HEK293 (cell line): ENCODE data around the gene DPM1.

ENCODE experiments used
- CTCF ChIA-PET: fragments of 350-600 bp; formaldehyde crosslinking; extraction: SDS; loops from one replicate; lab custom pipeline; 2021; ENCODE audit warnings: antibody characterized with exemption; lab: Yijun Ruan, JAX
- POLR2A ChIA-PET: fragments of 300-600 bp; formaldehyde crosslinking; extraction: SDS; loops from one replicate; lab custom pipeline; 2020; ENCODE audit warnings: antibody characterized with exemption, inconsistent platforms; lab: Yijun Ruan, JAX
- H3K27ac ChIP-seq: fragments of 200-500 bp; sonication (Bioruptor generic); 2 replicates; pipeline ENCODE4 v1.5.1; 2014; ENCODE audit warnings: low read depth, low read length, control low read depth, inconsistent platforms; ENCODE audit errors: extremely low read depth
- H3K36me3 ChIP-seq, 2 experiments: fragments of 200-500 bp in 1 of 2; sonication (Bioruptor generic) in 1 of 2; 1 replicate in 1 of 2; 2 replicates in 1 of 2; pipeline ENCODE4 v1.5.1; 2014 to 2017; ENCODE audit warnings: inconsistent platforms in 2 of 2, low read length in 2 of 2; ENCODE audit not compliant: control insufficient read depth in 2 of 2, insufficient read depth in 1 of 2
- H3K4me1 ChIP-seq: fragments of 200-500 bp; sonication (Bioruptor generic); 2 replicates; pipeline ENCODE4 v1.5.1; 2014; ENCODE audit warnings: mild to moderate bottlenecking, low read length, inconsistent platforms; ENCODE audit not compliant: control insufficient read depth, insufficient read depth
- H3K4me3 ChIP-seq: 2 replicates; pipeline ENCODE4 v1.5.1; 2011; ENCODE audit warnings: low read depth, mild to moderate bottlenecking, control low read depth, low read length, moderate library complexity
- H3K9me3 ChIP-seq: fragments of 200-500 bp; sonication (Bioruptor generic); 2 replicates; pipeline ENCODE4 v1.5.1; 2014; ENCODE audit warnings: low read depth, low read length, inconsistent platforms; ENCODE audit not compliant: control insufficient read depth, insufficient read depth
- EGR2 ChIP-seq: fragments of 450-650 bp; formaldehyde crosslinking; IDR thresholded peaks from 2 replicates; pipeline ENCODE4 v1.5.1; 2016; ENCODE audit warnings: low read depth, missing biosample characterization, missing genetic modification characterization
- HOXD13 ChIP-seq: sonication (generic); formaldehyde crosslinking; IDR thresholded peaks from 2 replicates; pipeline ENCODE4 v1.8.0; 2022; ENCODE audit warnings: missing genetic modification reagents, borderline replicate concordance
- IKZF3 ChIP-seq: fragments of 450-650 bp; IDR thresholded peaks from 2 replicates; pipeline ENCODE4 v1.5.0; 2018; ENCODE audit warnings: missing biosample characterization, mild to moderate bottlenecking, missing genetic modification characterization, moderate library complexity
- MYNN ChIP-seq: fragments of 450-650 bp; formaldehyde crosslinking; IDR thresholded peaks from 2 replicates; pipeline ENCODE4 v1.5.1; 2016; ENCODE audit warnings: missing biosample characterization, missing genetic modification characterization, borderline replicate concordance
- TCF7L2 ChIP-seq: IDR thresholded peaks from 2 replicates; pipeline ENCODE4 v1.6.1; 2011; ENCODE audit warnings: low read depth, mild to moderate bottlenecking, inconsistent platforms, low read length, moderate library complexity, borderline replicate concordance
- TRIM28 ChIP-seq: IDR thresholded peaks from 2 replicates; pipeline ENCODE4 v1.6.1; 2011; ENCODE audit warnings: low read length, control low read depth, borderline replicate concordance
- ZBTB21 ChIP-seq: fragments of 450-650 bp; formaldehyde crosslinking; IDR thresholded peaks from 2 replicates; pipeline ENCODE4 v1.5.1; 2017; ENCODE audit warnings: missing biosample characterization, missing genetic modification characterization
- ZNF132 ChIP-seq: fragments of 450-650 bp; formaldehyde crosslinking; IDR thresholded peaks from 2 replicates; pipeline ENCODE4 v1.5.1; 2017; ENCODE audit warnings: missing biosample characterization, missing genetic modification characterization, borderline replicate concordance
- ZNF175 ChIP-seq: fragments of 450-650 bp; formaldehyde crosslinking; IDR thresholded peaks from 2 replicates; pipeline ENCODE4 v1.5.1; 2016; ENCODE audit warnings: missing biosample characterization, missing genetic modification characterization
- ZNF248 ChIP-seq: fragments of 450-650 bp; formaldehyde crosslinking; IDR thresholded peaks from 2 replicates; pipeline ENCODE4 v1.5.1; 2017; ENCODE audit warnings: missing biosample characterization, missing genetic modification characterization
- ZNF404 ChIP-seq: fragments of 450-650 bp; formaldehyde crosslinking; IDR thresholded peaks from 2 replicates; pipeline ENCODE4 v1.5.1; 2017; ENCODE audit warnings: missing biosample characterization, missing genetic modification characterization
- ZNF423 ChIP-seq: fragments of 450-650 bp; formaldehyde crosslinking; IDR thresholded peaks from 2 replicates; pipeline ENCODE4 v1.5.1; 2016; ENCODE audit warnings: missing biosample characterization, missing genetic modification characterization
- ZNF529 ChIP-seq: fragments of 450-650 bp; formaldehyde crosslinking; IDR thresholded peaks from 2 replicates; pipeline ENCODE4 v1.5.1; 2017; ENCODE audit warnings: missing genetic modification characterization, missing biosample characterization; ENCODE audit not compliant: insufficient replicate concordance
- ZNF544 ChIP-seq: fragments of 450-650 bp; formaldehyde crosslinking; IDR thresholded peaks from 2 replicates; pipeline ENCODE4 v1.5.0; 2017; ENCODE audit warnings: missing biosample characterization, missing genetic modification characterization
- ZNF558 ChIP-seq: fragments of 450-650 bp; formaldehyde crosslinking; IDR thresholded peaks from 2 replicates; pipeline ENCODE4 v1.5.1; 2016; ENCODE audit warnings: missing biosample characterization, missing genetic modification characterization
- ZNF654 ChIP-seq: fragments of 450-650 bp; formaldehyde crosslinking; IDR thresholded peaks from 2 replicates; pipeline ENCODE4 v1.5.1; 2016; ENCODE audit warnings: low read depth, missing biosample characterization, missing genetic modification characterization
- ZXDB ChIP-seq: fragments of 450-650 bp; formaldehyde crosslinking; IDR thresholded peaks from 2 replicates; pipeline ENCODE4 v1.5.1; 2016; ENCODE audit warnings: missing biosample characterization, missing genetic modification characterization
- TF ChIP-seq, protein P1 (sequence below): fragments of 450-650 bp; formaldehyde crosslinking; IDR thresholded peaks from 2 replicates; pipeline ENCODE4 v1.5.1; 2016; ENCODE audit warnings: missing biosample characterization, missing genetic modification characterization
- TF ChIP-seq, protein P2 (sequence below): fragments of 450-650 bp; formaldehyde crosslinking; IDR thresholded peaks from 2 replicates; pipeline ENCODE4 v1.5.1; 2016; ENCODE audit warnings: missing biosample characterization, missing genetic modification characterization, borderline replicate concordance
- TF ChIP-seq, protein P3 (sequence below): fragments of 450-650 bp; formaldehyde crosslinking; IDR thresholded peaks from 2 replicates; pipeline ENCODE4 v1.5.1; 2016; ENCODE audit warnings: missing biosample characterization, missing genetic modification characterization

Gene DPM1

DNA sequence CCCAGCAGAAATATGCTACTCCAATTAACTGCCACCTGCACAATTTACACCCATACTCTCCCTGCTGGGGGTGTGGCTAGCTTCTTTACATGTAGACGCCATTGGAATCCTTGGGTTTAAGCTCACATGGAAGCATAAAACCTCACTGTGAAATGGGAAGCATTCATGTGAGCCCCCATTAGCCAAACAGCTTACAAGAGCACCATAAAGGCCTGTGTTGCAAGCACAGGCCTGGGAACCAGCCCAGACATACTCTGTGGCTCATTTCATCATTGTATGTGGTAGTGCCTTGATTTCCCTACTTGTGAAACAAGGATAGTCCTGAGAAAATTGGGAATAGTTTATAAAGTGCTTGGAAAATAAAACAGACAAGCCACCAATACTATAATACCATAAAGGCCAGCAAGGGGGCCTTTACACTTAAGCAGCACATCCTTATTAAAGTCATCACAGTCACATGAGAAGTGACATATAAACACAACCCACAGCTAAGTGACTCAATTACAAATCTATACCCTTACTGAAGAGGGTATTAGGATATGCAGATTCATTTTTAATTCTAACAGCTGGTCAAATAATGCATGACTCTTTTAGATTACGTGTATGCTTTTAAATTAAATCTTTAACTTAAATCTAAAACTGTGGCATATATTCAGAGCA, 33.9 kb downstream of the DPM1 start:
- H3K4me3 ChIP-seq, result no peak overlapping the region
- peaks cover 9% of the 10 kb centered on the region for H3K4me1 ChIP-seq
- H3K27ac ChIP-seq, result no peak overlapping the region
- H3K36me3 ChIP-seq, result peaks cover 10 to 84% of the 10 kb centered on the region in 2 experiments
- TF ChIP-seq ZNF423 (no peak), ZNF654 (no peak), ZNF248 (tag by site-specific recombination) (no peak), EGR2 (tag by site-specific recombination) (no peak), HOXD13 (CRISPR knock-in tag) (no peak), ZBTB21 (tag by site-specific recombination) (no peak), ZNF175 (no peak), ZNF544 (tag by site-specific recombination) (no peak), ZNF558 (no peak), ZNF404 (tag by site-specific recombination) (no peak), TCF7L2 (no peak), ZNF132 (tag by site-specific recombination) (no peak), ZNF529 (no peak), IKZF3 (tag by site-specific recombination) (no peak), ZXDB (tag by site-specific recombination) (no peak), TRIM28 (no peak), MYNN (tag by site-specific recombination) (no peak)
- TF ChIP-seq, protein P1, sequence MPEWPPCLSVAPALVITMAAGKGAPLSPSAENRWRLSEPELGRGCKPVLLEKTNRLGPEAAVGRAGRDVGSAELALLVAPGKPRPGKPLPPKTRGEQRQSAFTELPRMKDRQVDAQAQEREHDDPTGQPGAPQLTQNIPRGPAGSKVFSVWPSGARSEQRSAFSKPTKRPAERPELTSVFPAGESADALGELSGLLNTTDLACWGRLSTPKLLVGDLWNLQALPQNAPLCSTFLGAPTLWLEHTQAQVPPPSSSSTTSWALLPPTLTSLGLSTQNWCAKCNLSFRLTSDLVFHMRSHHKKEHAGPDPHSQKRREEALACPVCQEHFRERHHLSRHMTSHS (tag by site-specific recombination), result no peak
- TF ChIP-seq, protein P2, sequence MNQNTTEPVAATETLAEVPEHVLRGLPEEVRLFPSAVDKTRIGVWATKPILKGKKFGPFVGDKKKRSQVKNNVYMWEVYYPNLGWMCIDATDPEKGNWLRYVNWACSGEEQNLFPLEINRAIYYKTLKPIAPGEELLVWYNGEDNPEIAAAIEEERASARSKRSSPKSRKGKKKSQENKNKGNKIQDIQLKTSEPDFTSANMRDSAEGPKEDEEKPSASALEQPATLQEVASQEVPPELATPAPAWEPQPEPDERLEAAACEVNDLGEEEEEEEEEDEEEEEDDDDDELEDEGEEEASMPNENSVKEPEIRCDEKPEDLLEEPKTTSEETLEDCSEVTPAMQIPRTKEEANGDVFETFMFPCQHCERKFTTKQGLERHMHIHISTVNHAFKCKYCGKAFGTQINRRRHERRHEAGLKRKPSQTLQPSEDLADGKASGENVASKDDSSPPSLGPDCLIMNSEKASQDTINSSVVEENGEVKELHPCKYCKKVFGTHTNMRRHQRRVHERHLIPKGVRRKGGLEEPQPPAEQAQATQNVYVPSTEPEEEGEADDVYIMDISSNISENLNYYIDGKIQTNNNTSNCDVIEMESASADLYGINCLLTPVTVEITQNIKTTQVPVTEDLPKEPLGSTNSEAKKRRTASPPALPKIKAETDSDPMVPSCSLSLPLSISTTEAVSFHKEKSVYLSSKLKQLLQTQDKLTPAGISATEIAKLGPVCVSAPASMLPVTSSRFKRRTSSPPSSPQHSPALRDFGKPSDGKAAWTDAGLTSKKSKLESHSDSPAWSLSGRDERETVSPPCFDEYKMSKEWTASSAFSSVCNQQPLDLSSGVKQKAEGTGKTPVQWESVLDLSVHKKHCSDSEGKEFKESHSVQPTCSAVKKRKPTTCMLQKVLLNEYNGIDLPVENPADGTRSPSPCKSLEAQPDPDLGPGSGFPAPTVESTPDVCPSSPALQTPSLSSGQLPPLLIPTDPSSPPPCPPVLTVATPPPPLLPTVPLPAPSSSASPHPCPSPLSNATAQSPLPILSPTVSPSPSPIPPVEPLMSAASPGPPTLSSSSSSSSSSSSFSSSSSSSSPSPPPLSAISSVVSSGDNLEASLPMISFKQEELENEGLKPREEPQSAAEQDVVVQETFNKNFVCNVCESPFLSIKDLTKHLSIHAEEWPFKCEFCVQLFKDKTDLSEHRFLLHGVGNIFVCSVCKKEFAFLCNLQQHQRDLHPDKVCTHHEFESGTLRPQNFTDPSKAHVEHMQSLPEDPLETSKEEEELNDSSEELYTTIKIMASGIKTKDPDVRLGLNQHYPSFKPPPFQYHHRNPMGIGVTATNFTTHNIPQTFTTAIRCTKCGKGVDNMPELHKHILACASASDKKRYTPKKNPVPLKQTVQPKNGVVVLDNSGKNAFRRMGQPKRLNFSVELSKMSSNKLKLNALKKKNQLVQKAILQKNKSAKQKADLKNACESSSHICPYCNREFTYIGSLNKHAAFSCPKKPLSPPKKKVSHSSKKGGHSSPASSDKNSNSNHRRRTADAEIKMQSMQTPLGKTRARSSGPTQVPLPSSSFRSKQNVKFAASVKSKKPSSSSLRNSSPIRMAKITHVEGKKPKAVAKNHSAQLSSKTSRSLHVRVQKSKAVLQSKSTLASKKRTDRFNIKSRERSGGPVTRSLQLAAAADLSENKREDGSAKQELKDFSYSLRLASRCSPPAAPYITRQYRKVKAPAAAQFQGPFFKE (tag by site-specific recombination), result no peak
- TF ChIP-seq, protein P3, sequence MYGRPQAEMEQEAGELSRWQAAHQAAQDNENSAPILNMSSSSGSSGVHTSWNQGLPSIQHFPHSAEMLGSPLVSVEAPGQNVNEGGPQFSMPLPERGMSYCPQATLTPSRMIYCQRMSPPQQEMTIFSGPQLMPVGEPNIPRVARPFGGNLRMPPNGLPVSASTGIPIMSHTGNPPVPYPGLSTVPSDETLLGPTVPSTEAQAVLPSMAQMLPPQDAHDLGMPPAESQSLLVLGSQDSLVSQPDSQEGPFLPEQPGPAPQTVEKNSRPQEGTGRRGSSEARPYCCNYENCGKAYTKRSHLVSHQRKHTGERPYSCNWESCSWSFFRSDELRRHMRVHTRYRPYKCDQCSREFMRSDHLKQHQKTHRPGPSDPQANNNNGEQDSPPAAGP, result no peak
- ChIA-PET CTCF (interaction anchor here (0.6 to 1.6 kb wide), 4 partner anchors 130 to 444 kb away, joined by 3 to 6 read pairs (median 4); partner anchors contain the start of gene BCAS4), POLR2A (no interaction called here)
- H3K9me3 ChIP-seq, result no peaks in the 10 kb centered on the region
